Thoracic aorta (tissue), 2 donors: ENCODE measurements around the gene SAPCD2. TPM values are rescaled to one million over a fixed set of nuclear protein-coding genes. Genes with fewer than 3 reads are reported as not detected.

Source experiments
- ATAC-seq: fragments of 150-250 bp; one replicate; pipeline ENCODE4 v1.8.0; 2017; ENCODE audit warnings: low read depth; ENCODE audit not compliant: insufficient number of reproducible peaks, low FRiP score
- DNase-seq: peaks from one replicate; pipeline ENCODE4 v3.0.0-alpha.2; 2020; ENCODE audit warnings: low spot score
- H3K27ac ChIP-seq, 2 donors: fragments of 200-600 bp; sonication (generic); 1 replicate in 1 of 2; 2 replicates in 1 of 2; pipeline ENCODE4 v1.5.1; 2016; ENCODE audit warnings: mild to moderate bottlenecking in 2 of 2, moderate library complexity in 2 of 2
- H3K27me3 ChIP-seq: fragments of 200-600 bp; sonication (generic); replicated peaks from 2 replicates; pipeline ENCODE4 v1.6.0; 2016; ENCODE audit warnings: mild to moderate bottlenecking; ENCODE audit not compliant: insufficient read depth
- H3K36me3 ChIP-seq: fragments of 200-600 bp; sonication (generic); one replicate; pipeline ENCODE4 v1.5.1; 2016
- H3K4me1 ChIP-seq, 2 donors: fragments of 200-600 bp; sonication (generic); 1 replicate in 1 of 2; 2 replicates in 1 of 2; pipeline versions ENCODE4 v1.5.1 to v1.6.0; 2016; ENCODE audit warnings: low read depth in 2 of 2, mild to moderate bottlenecking in 1 of 2; ENCODE audit not compliant: control insufficient read depth in 1 of 2
- H3K4me3 ChIP-seq: fragments of 200-600 bp; sonication (generic); 2 replicates; pipeline ENCODE4 v1.5.1; 2016; ENCODE audit warnings: mild to moderate bottlenecking
- H3K9me3 ChIP-seq: fragments of 200-600 bp; sonication (generic); 2 replicates; pipeline ENCODE4 v1.5.1; 2016
- CTCF ChIP-seq: fragments of 200-600 bp; sonication (generic); IDR thresholded peaks from one replicate; pipeline ENCODE4 v1.5.1; 2019; ENCODE audit warnings: antibody characterized with exemption
- total RNA-seq, 2 donors: library from RNA; depleted of rRNA; stranded (reverse); fragments of >200 nt; gene quantifications; one replicate each; pipeline versions ENCODE4 v1.1.0 to v1.2.3, GENCODE V29; 2016

Gene SAPCD2
- total RNA-seq, 2 donors from 2014 or later, result 0.41 to 0.92 TPM

GRCh38 chr9:137058521-137059234 is 11.7 kb downstream of the SAPCD2 start:
- no peaks in the 10 kb centered on the region for H3K36me3 ChIP-seq
- no peak overlapping the region for H3K4me3 ChIP-seq
- H3K27me3 ChIP-seq, result peaks cover under 1% of the 10 kb centered on the region
- H3K27ac ChIP-seq, result no peak overlapping the region
- ATAC-seq (no peak), DNase-seq (no peak)
- peaks cover 1 to 18% of the 10 kb centered on the region in 2 donors for H3K4me1 ChIP-seq
- H3K9me3 ChIP-seq, result no peaks in the 10 kb centered on the region
- no peak for TF ChIP-seq CTCF

GRCh38 chr9:137057545-137057944 is 12.8 kb downstream of the SAPCD2 start:
- Histone ChIP-seq H3K4me1 (peaks cover 7 to 23% of the 10 kb centered on the region in 2 donors), H3K4me3 (no peak overlapping the region), H3K27ac (no peak overlapping the region), H3K27me3 (peaks cover 8% of the 10 kb centered on the region), H3K36me3 (no peaks in the 10 kb centered on the region), H3K9me3 (no peaks in the 10 kb centered on the region)
- DNase-seq (no peak), ATAC-seq (no peak)
- TF ChIP-seq CTCF, result no peak

GRCh38 chr9:137056739-137057415 is 13.5 kb downstream of the SAPCD2 start:
- H3K27ac ChIP-seq, result no peak overlapping the region
- H3K27me3 ChIP-seq, result peaks cover 8% of the 10 kb centered on the region
- H3K4me1 ChIP-seq, result peaks cover 7 to 23% of the 10 kb centered on the region in 2 donors
- no peak overlapping the region for H3K4me3 ChIP-seq
- no peaks in the 10 kb centered on the region for H3K9me3 ChIP-seq
- ATAC-seq (no peak), DNase-seq (no peak)
- H3K36me3 ChIP-seq, result no peaks in the 10 kb centered on the region
- TF ChIP-seq CTCF, result no peak

- Histone ChIP-seq H3K4me1 (peaks cover 7 to 23% of the 10 kb centered on the region in 2 donors), H3K36me3 (no peaks in the 10 kb centered on the region), H3K4me3 (no peak overlapping the region), H3K9me3 (no peaks in the 10 kb centered on the region), H3K27me3 (peaks cover 8% of the 10 kb centered on the region), H3K27ac (no peak overlapping the region)
- no peak for TF ChIP-seq CTCF
- DNase-seq, result no peak
- no peak for ATAC-seq
These were observed 14.7 kb downstream of the SAPCD2 start for GRCh38 chr9:137055385-137056364.
